ENCODE measurements around the gene SNU13.
"Not testable (repeated sequence)": the region's sequence is repeated elsewhere in the genome, so short reads cannot be mapped to it uniquely, and the experiment has no call there.

The SNU13 gene

DNA sequence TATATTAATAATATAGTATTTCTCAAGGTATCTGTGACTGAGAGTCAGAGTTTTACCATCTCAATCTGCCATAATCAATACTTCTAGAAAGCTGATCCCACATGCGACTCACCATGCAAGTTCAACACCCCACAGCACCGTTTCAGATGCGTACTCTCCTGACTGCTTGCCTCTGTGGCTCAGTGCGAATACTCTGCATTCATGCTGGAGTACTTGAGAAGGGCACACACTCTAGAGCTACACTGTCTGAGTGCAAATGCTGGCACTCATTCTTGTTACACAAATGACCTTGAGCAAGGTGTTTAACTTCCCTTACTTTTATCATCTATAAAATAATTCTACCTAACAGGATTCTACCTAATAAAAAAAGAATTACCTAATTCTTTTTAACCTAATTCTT is 12.5 kb downstream of the SNU13 start:
- no peak for DNase-seq

GRCh38 chr22:41674846-41675340 is 13.8 kb downstream of the SNU13 start:
- no peak for DNase-seq

DNA sequence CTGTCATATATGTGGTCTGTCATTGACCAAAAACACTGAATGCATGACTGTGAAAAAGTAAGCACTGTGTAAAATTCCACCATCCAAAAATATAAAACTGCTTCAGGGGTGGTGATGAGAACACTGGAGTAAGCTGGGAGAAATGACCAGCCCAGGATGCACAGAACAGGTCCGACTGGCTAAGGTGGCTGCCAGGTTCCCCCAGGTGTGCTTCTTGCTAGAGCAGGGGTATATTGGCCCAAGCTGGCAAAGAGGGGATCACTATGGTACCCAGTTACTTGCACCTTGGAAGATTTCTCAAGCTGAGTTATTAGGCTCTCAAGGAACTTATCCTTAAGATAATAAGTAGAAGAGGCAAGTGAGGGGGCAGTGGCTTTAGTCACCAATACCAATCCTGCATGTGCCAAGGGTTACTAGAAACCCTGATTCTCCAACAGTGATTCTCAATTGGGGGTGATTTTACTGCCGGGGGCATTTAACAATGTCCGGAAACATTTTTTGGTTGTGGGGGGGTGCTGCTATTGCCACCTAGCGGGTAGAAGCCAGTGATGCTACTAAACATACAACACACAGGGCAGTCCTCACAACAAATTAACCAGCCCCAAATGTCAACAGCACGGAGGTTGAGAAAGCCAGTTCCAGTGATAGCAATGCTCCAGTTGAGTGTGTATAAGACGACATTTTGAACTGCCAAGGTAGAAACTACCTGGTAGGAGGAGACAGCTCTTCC is 15.7 kb downstream of the SNU13 start:
- no peak for DNase-seq

- not testable (repeated sequence) for DNase-seq
Measured at GRCh38 chr22:41672096-41672495, 16.6 kb downstream of the SNU13 start.

DNA sequence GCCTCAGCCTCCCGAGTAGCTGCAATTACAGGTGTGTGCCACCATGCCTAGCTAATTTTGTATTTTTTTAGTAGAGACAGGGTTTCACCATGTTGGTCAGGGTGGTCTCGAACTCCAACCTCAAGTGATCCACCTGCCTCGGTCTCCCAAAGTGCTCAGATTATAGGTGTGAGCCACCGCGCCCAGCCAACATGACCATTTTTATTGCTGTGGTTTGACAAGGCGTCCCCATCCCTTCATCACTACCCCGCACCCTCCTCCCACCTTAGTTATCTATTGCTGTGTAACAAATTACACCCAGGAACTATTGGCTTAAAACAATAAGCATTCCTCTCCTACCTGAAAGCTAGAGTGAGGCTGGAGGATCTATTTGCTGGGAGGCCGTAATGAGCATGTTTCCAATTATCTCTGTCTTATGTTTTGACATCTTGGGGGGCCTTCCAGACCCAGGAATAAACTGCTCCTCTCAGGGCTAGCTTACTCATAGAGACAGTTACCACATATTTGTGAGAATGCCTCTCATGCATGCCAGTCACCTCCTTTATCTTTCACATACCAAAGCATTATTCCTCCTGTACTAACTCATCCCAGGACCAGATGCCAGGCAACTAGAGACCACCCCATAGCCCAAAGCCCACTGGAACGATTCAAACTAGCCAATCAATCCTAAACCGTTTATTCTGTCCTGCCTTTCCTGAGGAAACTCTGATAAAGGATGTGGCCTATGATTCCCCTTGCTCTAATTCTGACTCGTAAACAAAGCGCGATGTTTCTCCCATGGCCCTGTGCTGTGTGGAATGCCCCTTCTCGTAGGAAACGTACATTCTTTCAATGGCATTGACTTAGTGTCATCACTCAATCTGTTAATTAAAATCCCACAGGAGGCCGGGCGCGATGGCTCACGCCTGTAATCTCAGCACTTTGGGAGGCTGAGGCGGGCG is 19.4 kb downstream of the SNU13 start:
- no peak for DNase-seq

- no peak for DNase-seq
Measured at GRCh38 chr22:41664951-41665350, 23.7 kb downstream of the SNU13 start.

DNA sequence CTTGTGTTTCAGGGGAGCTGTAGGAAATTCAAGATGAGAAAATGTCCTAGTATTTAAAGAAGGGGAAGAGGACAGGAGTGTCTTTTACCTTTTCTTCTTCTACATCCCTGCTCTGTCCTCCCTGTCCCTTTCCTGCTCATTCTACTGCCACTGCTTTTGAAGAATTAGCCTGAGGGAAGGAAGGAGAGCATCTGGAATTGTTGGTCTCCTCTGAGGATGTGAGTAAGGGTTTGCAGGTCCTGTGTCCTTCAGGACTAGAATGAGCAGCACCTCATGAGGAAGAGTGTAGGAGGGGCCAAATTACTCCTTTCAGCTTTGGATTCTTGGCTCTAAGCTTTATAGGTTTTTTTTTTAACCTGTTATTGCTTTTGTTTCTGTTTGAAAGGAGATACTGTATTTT is 24.2 kb downstream of the SNU13 start:
- no peak for DNase-seq

DNA sequence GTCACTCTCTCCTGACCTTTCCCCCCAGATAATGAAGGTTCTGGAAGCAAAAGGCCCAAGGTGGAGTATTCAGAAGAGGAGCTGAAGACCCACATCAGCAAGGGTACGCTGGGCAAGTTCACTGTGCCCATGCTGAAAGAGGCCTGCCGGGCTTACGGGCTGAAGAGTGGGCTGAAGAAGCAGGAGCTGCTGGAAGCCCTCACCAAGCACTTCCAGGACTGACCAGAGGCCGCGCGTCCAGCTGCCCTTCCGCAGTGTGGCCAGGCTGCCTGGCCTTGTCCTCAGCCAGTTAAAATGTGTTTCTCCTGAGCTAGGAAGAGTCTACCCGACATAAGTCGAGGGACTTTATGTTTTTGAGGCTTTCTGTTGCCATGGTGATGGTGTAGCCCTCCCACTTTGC is 25.1 kb downstream of the SNU13 start:
- not testable (repeated sequence) for DNase-seq

GRCh38 chr22:41661713-41662112 is 27.0 kb downstream of the SNU13 start:
- DNase-seq = no peak

GRCh38 chr22:41661088-41661487 is 27.6 kb downstream of the SNU13 start:
- no peak for DNase-seq

GRCh38 chr22:41660416-41660815 is 28.3 kb downstream of the SNU13 start:
- no peak for DNase-seq

- no peak for DNase-seq
Measured at GRCh38 chr22:41659941-41660340, 28.7 kb downstream of the SNU13 start.

- no peak for DNase-seq
Measured at GRCh38 chr22:41658869-41659268, 29.8 kb downstream of the SNU13 start.

GRCh38 chr22:41657709-41658108 is 31.0 kb downstream of the SNU13 start:
- DNase-seq = no peak

GRCh38 chr22:41656556-41656955 is 32.1 kb downstream of the SNU13 start:
- no peak for DNase-seq

DNA sequence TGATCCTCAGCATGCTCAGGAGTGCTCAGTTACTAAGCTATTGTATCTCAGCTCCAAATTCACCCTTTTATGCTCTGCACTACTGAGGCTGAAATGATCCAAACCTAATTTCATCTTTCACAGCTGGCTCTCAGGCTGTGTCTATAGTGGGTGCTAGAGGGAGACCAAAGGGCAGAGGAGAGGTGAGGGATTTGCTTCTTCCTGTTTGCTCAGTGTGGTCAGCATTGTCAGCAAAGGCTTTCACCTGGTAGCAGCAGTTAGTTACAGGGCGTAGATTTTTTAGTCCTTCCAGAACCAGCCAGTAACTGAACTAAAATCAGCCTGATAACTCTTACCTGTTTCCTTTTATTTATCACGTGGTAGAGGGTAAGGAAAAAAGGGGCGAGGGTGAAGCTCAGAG is 34.3 kb downstream of the SNU13 start:
- DNase-seq = no peak

GRCh38 chr22:41650821-41651220 is 37.8 kb downstream of the SNU13 start:
- DNase-seq = no peak

GRCh38 chr22:41650229-41650628 is 38.4 kb downstream of the SNU13 start:
- DNase-seq = no peak

- no peak for DNase-seq
Measured at GRCh38 chr22:41648432-41648831, 40.2 kb downstream of the SNU13 start.

GRCh38 chr22:41647771-41648170 is 40.9 kb downstream of the SNU13 start:
- DNase-seq = no peak

- no peak for DNase-seq
Measured at GRCh38 chr22:41642331-41643110, 46.1 kb downstream of the SNU13 start.

DNA sequence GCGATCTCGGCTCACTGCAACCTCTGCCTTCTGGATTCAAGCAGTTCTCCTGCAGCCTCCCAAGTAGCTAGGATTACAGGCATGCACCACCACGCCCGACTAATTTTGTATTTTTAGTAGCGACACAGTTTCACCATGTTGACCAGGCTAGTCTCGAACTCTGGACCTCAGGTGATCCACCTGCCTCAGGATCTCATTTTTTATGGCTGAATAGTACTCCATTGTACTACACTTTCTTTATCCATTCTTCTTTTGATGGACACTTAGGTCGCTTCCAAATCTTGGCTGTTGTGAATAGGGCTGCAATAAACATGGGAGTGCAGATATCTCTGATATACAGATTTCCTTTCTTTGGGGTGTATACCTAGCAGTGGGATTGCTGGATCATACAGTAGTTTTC is 46.8 kb downstream of the SNU13 start:
- DNase-seq = no peak

GRCh38 chr22:41638748-41639147 is 49.9 kb downstream of the SNU13 start:
- no peak for DNase-seq

Measured in stimulated activated CD4-positive, alpha-beta T cell treated with anti-CD3 and anti-CD28 coated beads, Interleukin-1b, Interleukin-23, amount 100 ng/mL, for 48 hours (primary cell).